ENCODE measurements around the gene MLXIPL.
"Not testable (repeated sequence)": the region's sequence is repeated elsewhere in the genome, so short reads cannot be mapped to it uniquely, and the experiment has no call there.

Gene MLXIPL

GRCh38 chr7:73577627-73578341, 46.5 kb downstream of the MLXIPL start:
- DNase-seq = no peak

- DNase-seq = no peak
These were observed 50.5 kb downstream of the MLXIPL start for GRCh38 chr7:73573791-73574190.

GRCh38 chr7:73573276-73573675, 51.0 kb downstream of the MLXIPL start:
- DNase-seq = no peak

GRCh38 chr7:73572767-73573186, 51.5 kb downstream of the MLXIPL start:
- no peak for DNase-seq

- DNase-seq = no peak
These were observed 53.3 kb downstream of the MLXIPL start for GRCh38 chr7:73570977-73571376.

GRCh38 chr7:73570521-73570920, 53.8 kb downstream of the MLXIPL start:
- no peak for DNase-seq

GRCh38 chr7:73569042-73569608, 55.2 kb downstream of the MLXIPL start:
- DNase-seq = no peak

GRCh38 chr7:73567846-73568685, 56.3 kb downstream of the MLXIPL start:
- no peak for DNase-seq

- DNase-seq = no peak
These were observed 57.2 kb downstream of the MLXIPL start for GRCh38 chr7:73567140-73567539.

- DNase-seq = not testable (repeated sequence)
These were observed 57.9 kb downstream of the MLXIPL start for GRCh38 chr7:73566431-73566830.

- DNase-seq = no peak
These were observed 58.5 kb downstream of the MLXIPL start for GRCh38 chr7:73565675-73566340.

GRCh38 chr7:73560109-73560835, 64.0 kb downstream of the MLXIPL start:
- no peak for DNase-seq

GRCh38 chr7:73557397-73558257, 66.7 kb downstream of the MLXIPL start, which contains the start of gene BCL7B:
BCL7B (minus strand) TSS chr7:73557690; CDS start chr7:73557578, 112 bp downstream.
- DNase-seq = peak; percentile 57

- peak; percentile 82 for DNase-seq
These were observed 67.3 kb downstream of the MLXIPL start for GRCh38 chr7:73557108-73557396.

- DNase-seq = no peak
These were observed 67.9 kb downstream of the MLXIPL start for GRCh38 chr7:73556208-73557107.

GRCh38 chr7:73555411-73555982, 68.8 kb downstream of the MLXIPL start:
- no peak for DNase-seq

GRCh38 chr7:73550093-73550492, 74.2 kb downstream of the MLXIPL start:
- DNase-seq = not testable (repeated sequence)

- DNase-seq = no peak
These were observed 75.1 kb downstream of the MLXIPL start for GRCh38 chr7:73549176-73549575.

GRCh38 chr7:73547841-73548240, 76.5 kb downstream of the MLXIPL start:
- no peak for DNase-seq

- DNase-seq = no peak
These were observed 79.6 kb downstream of the MLXIPL start for GRCh38 chr7:73544678-73545077.

All from DMS79 treated with DMSO at 0.1 percent for 48 hours (cell line).